Measurements from ENCODE around the gene ELAVL3.

- TF ChIP-seq EP300 (IDR thresholded peaks at IDR 0.05) (no peak), POLR2A (IDR thresholded peaks at IDR 0.05) (no peak), POLR2AphosphoS5 (IDR thresholded peaks at IDR 0.05) (no peak)
- TF ChIP-seq, protein P1, sequence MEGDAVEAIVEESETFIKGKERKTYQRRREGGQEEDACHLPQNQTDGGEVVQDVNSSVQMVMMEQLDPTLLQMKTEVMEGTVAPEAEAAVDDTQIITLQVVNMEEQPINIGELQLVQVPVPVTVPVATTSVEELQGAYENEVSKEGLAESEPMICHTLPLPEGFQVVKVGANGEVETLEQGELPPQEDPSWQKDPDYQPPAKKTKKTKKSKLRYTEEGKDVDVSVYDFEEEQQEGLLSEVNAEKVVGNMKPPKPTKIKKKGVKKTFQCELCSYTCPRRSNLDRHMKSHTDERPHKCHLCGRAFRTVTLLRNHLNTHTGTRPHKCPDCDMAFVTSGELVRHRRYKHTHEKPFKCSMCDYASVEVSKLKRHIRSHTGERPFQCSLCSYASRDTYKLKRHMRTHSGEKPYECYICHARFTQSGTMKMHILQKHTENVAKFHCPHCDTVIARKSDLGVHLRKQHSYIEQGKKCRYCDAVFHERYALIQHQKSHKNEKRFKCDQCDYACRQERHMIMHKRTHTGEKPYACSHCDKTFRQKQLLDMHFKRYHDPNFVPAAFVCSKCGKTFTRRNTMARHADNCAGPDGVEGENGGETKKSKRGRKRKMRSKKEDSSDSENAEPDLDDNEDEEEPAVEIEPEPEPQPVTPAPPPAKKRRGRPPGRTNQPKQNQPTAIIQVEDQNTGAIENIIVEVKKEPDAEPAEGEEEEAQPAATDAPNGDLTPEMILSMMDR (IDR thresholded peaks at IDR 0.05) = no peak
These were observed 2.7 kb upstream of the ELAVL3 start for GRCh38 chr19:11483366-11484111.

Data from upper lobe of left lung (tissue), 4 donors.